Measurements from ENCODE around the gene KLF12.

DNA sequence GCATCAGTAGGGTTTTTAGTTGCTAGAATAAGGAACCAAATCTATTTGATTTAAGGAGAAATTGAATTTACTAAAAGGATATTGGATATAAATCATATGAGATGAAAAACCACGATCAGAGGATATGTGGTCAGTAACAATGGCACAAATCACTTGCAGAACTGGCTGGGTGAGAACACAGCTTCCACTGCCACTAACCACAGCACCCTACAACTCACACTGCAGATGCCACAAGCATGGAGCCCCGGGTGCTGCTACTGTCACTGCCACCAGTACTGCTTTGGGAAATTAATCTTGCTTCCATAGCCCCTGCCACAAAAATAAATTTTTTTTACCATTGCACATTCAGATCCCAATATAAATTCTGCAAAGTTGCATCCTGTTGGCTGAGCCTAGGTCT is 40.6 kb upstream of the KLF12 start:
- no peak for TF ChIP-seq EGR1 (IDR thresholded peaks at IDR 0.05)
- no peak for TF ChIP-seq TAF1 (IDR thresholded peaks at IDR 0.05; ENCODE audit: low read depth)
- TF ChIP-seq FOXM1 (IDR thresholded peaks at IDR 0.05; ENCODE audit: borderline replicate concordance, low read depth) = no peak
- no peak for TF ChIP-seq CEBPB (IDR thresholded peaks at IDR 0.05)
- TF ChIP-seq REST (IDR thresholded peaks at IDR 0.05; ENCODE audit: low read depth) = no peak
- TF ChIP-seq CREB1 (IDR thresholded peaks at IDR 0.05; ENCODE audit: low read depth) = no peak
- TF ChIP-seq EP300 (IDR thresholded peaks at IDR 0.05; ENCODE audit: borderline replicate concordance) = no peak
- TF ChIP-seq YY1 (IDR thresholded peaks at IDR 0.05; ENCODE audit: low read depth) = no peak
- TF ChIP-seq, protein P1, sequence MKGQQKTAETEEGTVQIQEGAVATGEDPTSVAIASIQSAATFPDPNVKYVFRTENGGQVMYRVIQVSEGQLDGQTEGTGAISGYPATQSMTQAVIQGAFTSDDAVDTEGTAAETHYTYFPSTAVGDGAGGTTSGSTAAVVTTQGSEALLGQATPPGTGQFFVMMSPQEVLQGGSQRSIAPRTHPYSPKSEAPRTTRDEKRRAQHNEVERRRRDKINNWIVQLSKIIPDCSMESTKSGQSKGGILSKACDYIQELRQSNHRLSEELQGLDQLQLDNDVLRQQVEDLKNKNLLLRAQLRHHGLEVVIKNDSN (IDR thresholded peaks at IDR 0.05) = no peak
- TF ChIP-seq NFIC (IDR thresholded peaks at IDR 0.05) = no peak
- TF ChIP-seq, protein P2, sequence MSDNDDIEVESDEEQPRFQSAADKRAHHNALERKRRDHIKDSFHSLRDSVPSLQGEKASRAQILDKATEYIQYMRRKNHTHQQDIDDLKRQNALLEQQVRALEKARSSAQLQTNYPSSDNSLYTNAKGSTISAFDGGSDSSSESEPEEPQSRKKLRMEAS (IDR thresholded peaks at IDR 0.05) = no peak
- no peak for TF ChIP-seq TCF12 (IDR thresholded peaks at IDR 0.05; ENCODE audit: low read depth)
